Dermis blood vessel endothelial cell (primary cell): Measurements from ENCODE around the gene KLRD1. TPM values are rescaled to one million over a fixed set of nuclear protein-coding genes. Genes with fewer than 3 reads are reported as not detected.
"Not testable (repeated sequence)": the region's sequence is repeated elsewhere in the genome, so short reads cannot be mapped to it uniquely, and the experiment has no call there.

Experiments used
- DNase-seq: peaks from one replicate; pipeline ENCODE4 v3.0.0; 2010
- total RNA-seq: library from RNA; depleted of rRNA; stranded (reverse); fragments of >200 nt; gene quantifications from 2 replicates; pipeline ENCODE4 v1.2.3, GENCODE V29; 2014

The KLRD1 gene
- total RNA-seq, 1 donor from 2014 or later, result 0.34 TPM

GRCh38 chr12:10369557-10370415, 62.1 kb downstream of the KLRD1 start:
- no peak for DNase-seq

- not testable (repeated sequence) for DNase-seq
These were observed 64.3 kb downstream of the KLRD1 start for GRCh38 chr12:10371893-10372535.

DNA sequence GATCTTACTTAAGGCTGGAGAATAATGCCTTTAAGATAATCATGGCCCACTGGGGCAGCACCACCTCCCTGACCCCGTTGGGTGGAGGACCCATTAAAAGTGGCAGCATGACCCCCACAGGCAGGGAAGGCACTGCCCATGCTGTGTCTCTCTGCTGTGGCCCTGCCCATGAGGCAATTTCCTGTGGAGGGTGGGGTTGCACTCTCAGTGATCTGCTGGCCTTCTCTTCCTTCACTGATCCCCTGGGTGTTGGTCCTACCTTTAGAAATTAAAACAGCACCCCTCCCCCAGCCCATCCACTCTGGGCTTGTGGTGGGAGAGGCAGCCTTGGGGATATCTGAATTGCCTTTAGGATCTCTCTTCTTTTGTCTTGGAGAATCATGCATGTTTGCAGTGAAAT, 64.9 kb downstream of the KLRD1 start:
- no peak for DNase-seq

DNA sequence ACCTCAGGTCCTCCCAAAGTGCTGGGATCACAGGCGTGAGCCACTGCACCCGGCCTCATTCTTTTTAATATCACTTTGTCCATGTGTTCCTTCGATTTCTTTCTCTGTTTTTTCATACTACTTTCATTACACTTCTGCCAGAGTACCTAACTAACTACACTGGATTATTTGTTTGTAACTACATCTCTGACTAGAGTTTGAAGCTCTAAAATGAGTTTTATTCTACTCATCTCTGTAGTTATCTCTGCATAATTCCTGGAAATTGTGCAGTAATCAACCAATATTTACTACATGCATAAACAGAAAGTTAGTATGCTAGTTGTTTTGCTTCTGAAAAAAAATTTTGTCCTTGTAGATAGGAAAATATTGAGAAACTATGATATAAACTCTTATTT, 67.0 kb downstream of the KLRD1 start:
- DNase-seq, result no peak

DNA sequence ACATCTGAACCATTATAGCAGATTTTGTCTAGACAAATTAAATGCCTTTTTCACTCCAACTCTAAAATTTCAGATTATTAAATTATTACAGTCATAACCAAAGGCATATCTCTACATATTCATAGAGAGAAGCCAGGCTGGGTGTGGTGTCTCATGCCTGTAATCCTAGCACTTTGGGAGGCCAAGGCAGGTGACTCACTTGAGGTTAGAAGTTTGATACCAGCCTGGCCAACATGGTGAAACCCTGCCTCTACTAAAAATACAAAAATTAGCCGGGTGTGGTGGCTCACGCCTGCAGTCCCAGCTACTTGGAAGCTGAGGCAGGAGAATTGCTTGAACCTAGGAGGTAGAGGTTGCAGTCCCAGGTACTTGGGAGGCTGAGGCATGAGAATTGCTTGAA, 71.1 kb downstream of the KLRD1 start:
- DNase-seq, result not testable (repeated sequence)

Other genes with a start within 250 kb of the KLRD1 start
- 16.2 and 26.2 TPM in 2 replicates for gene CLEC1A, start 208.9 kb upstream of the KLRD1 start, total RNA-seq
- 0.47 and 0.68 TPM in 2 replicates for gene CLEC7A, start 177.7 kb upstream of the KLRD1 start, total RNA-seq
- gene OLR1, start 135.7 kb upstream of the KLRD1 start, total RNA-seq, result not detected in 2 replicates
- not detected in 2 replicates for gene TMEM52B, start 128.8 kb upstream of the KLRD1 start, total RNA-seq
- gene GABARAPL1, start 95.0 kb upstream of the KLRD1 start, total RNA-seq, result 76.9 and 88.2 TPM in 2 replicates
- not detected in 2 replicates for gene KLRK1, start 82.2 kb downstream of the KLRD1 start, total RNA-seq
- gene KLRC4, start 101.9 kb downstream of the KLRD1 start, total RNA-seq, result not detected in 2 replicates
- gene KLRC3, start 112.7 kb downstream of the KLRD1 start, total RNA-seq, result not detected in 2 replicates
- gene KLRC2, start 128.1 kb downstream of the KLRD1 start, total RNA-seq, result not detected in 2 replicates
- gene KLRC1, start 145.5 kb downstream of the KLRD1 start, total RNA-seq, result not detected in 2 replicates
- 1.0 and 1.2 TPM in 2 replicates for gene EIF2S3B, start 198.0 kb downstream of the KLRD1 start, total RNA-seq